ENCODE data around the gene GLDN.

- TF ChIP-seq EZH2 (IDR thresholded peaks at IDR 0.05; ENCODE audit: insufficient read depth, poor library complexity, severe bottlenecking), result no peak
- no peak for TF ChIP-seq EZH2phosphoT487 (IDR thresholded peaks at IDR 0.05; ENCODE audit: insufficient read depth, low read depth)
These were observed 26.0 kb downstream of the GLDN start for GRCh38 chr15:51367322-51367976.

All from GM23248 (cell line).